GM19438 (cell line): ENCODE results near the gene PRKCH.

Experiments
- ATAC-seq: cut with Tn5 transposase; IDR thresholded peaks from one replicate; pipeline ENCODE4 v1.9.1; 2021; ENCODE audit warnings: low read depth; ENCODE audit not compliant: unreplicated experiment

The PRKCH gene

GRCh38 chr14:61321385-61322010 lies at the start of gene PRKCH:
TSS of gene PRKCH (plus strand) at chr14:61321579. CDS start at chr14:61322102, 523 bp downstream.
- ATAC-seq = peak; percentile 64

- no peak for ATAC-seq
Observed at GRCh38 chr14:61277232-61277631, 44.1 kb upstream of the PRKCH start.

DNA sequence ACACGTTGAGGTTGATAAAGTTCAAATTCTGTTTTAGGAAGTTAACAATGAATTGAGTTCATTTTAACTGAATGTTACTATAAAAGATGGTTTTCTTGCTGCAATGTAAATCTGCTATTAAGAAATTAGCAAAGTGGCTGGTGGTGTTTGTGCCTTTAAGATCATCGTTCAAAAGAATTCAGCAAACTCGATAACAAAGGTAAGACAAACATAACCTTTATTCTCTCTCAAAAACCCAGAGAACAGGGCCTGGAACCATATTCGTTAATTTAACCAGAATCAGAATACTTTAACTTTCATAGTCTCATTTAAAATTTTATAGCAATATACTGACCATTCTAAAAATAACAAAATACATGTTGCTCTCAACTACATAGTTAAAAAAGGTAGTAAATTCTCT lies 43.6 kb upstream of the PRKCH start:
- ATAC-seq = no peak

DNA sequence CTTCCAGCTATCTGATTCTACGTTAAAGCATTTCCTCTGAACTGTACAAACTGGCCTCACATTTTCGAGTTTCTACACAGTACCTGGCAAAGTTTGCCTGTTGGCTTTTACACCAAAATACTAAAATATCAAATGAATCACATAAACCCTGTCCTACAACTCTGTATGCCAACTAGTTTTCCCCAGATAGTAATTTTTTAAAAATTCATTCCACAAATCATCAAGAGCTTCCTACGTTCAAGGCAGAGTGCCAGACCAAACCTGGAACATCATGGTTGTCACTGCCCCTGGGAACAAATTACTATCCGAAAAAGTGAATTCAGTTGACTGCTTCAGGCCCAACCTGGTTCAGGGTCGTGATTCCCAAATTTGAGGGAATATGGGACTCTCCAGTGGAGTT lies 42.3 kb upstream of the PRKCH start:
- no peak for ATAC-seq

DNA sequence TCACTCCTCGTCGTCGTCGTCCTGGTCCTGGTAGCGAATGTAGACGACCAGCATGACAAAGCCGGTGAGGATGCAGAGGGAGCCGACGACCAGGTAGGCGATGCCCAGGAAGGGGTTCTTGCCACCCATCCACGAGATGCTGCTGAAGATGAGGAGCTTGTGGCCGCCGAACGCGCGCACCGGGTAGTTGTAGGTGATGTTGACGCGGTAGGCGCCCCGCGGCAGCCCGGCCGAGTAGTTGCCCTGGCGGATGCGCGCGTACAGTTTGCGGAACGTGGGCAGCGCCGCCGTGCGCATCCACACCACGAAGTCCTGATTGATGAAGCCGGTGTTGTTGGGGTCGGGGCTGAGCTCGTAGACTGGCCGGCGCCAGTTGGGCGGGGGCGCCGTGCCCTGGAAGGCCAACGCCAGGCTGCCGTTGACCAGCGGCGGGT lies 41.3 kb upstream of the PRKCH start:
- ATAC-seq = no peak

DNA sequence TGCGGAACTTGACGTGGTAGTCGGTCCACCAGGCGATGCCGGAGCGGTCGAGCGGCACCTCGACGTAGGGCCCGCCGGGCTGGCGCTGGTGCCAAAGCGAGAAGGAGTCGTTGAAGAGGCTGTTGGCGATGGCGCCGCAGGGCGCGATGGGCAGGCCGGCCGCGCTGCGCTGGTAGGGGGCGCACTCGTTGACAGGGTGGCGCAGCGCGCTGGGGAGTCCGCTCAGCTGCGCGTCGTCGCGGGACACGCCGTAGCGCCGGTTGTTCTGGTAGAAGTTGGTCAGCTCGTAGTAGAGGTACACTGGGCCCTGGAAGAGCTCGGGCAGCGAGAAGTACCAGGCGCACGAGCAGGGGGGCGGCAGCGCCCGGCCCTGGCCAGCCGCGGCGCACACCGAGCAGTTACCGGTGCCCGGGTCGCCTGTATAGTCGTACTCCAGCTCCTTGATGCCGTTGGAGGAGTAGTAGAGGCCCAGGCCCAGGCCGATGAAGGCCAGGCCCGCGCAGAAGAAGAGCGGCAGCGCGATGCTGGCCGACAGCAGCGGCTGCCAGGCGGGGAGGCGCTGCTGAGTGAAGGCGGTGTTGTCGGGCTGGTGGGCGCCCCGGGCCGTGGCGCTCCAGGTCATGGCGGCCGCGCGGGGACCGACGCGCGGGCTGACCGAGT lies 40.7 kb upstream of the PRKCH start:
- ATAC-seq = no peak

- ATAC-seq = no peak
Observed at GRCh38 chr14:61281186-61281947, 40.0 kb upstream of the PRKCH start, which contains the start of gene TMEM30B. TSS of gene TMEM30B (minus strand) at chr14:61281338. CDS start at chr14:61281147, 191 bp downstream.

DNA sequence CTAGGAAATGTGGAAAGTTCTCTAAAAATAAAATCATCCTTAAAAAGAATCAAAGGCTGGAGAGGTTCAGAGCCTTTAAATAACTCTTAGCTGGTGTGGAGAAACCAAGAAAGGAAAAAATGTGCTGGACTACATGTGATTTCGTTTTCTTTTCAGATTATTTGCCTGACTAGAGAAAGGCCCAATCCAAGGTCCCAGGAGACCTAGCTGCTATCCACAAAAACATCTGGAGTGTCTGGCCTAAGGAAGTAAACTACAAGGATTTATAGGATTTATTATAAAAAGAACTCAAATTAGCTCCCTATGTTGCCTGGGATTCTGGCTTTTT lies 39.5 kb upstream of the PRKCH start:
- no peak for ATAC-seq

GRCh38 chr14:61282746-61283145 lies 38.6 kb upstream of the PRKCH start:
- no peak for ATAC-seq

DNA sequence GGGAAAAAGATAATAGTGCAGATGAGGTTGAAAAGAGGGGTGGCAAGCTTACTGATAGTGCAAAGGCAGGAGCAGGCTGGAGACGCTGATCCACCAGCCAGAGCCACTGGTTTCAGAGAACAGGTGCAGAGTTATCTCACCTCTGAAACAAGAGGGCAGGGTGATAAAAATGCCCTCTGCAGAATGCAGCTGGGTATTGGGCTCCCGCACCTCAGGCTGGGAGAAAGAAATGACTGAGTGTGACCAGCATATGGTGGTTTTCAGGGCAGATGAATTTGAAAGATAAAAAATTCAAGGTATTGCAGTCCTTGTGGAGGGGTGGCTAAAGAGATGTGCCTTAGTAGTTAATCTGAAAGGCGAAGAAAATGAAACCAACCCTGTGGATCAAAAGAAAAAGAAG lies 37.4 kb upstream of the PRKCH start:
- ATAC-seq = no peak

GRCh38 chr14:61285364-61285763 lies 36.0 kb upstream of the PRKCH start:
- no peak for ATAC-seq

- no peak for ATAC-seq
Observed at GRCh38 chr14:61287196-61287595, 34.2 kb upstream of the PRKCH start.

DNA sequence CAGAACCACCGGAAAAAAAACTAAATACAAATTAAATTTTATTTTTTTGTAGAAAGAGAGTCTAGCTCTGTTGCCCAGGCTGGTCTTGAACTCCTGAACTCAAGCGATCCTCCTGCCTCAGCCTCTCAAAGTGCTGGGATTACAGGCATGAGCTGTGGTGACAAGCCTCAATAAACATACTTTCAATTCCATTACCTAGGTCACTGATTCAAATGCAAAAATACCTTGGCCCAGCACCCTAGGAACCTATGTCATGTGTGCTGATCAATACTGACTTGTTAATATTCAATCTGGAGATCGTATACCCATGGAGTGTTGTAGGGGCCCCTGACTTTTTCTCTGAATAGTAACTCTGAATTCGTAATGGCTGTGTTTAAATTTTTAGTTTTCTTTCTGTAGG lies 33.2 kb upstream of the PRKCH start:
- no peak for ATAC-seq

GRCh38 chr14:61288720-61289119 lies 32.7 kb upstream of the PRKCH start:
- ATAC-seq = no peak

DNA sequence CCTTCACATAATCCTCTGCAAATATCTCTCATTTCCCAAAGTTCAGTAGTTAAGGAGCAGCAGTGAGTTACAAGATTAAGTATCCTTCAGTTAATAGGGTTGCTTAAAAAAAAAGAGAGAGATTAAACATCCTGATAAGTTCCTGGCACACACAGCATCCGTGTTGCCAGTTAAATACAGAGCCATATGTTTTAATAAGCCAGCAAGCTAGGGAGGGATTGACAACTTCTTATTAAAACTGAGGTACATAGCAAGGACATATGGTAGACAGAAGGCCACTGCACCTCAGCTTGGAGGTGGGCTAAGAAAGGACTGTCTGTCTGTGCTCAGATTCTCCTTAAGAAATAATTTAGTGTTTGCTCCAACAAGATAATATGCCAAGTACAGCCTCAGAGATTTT lies 30.7 kb upstream of the PRKCH start:
- no peak for ATAC-seq

- ATAC-seq = no peak
Observed at GRCh38 chr14:61296151-61296550, 25.2 kb upstream of the PRKCH start.

- no peak for ATAC-seq
Observed at GRCh38 chr14:61296719-61297502, 24.5 kb upstream of the PRKCH start.

DNA sequence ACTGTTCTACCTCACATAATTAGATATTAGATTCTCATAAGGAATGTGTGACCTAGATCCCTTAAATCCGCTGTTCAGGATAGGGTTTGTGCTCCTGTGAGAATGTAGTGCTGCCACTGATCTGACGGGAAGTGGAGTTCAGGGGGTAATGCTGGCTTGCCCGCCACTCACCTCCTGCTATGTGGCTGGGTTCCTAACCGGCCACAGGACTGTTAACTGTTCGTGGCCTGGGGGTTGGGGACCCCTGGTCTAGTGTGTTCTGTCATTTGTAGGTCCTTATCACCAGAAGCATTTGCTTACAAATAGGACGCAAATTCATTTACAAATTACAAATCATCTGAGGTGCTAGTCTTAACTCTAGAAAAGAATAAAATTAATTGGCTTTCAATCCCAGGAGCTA lies 23.8 kb upstream of the PRKCH start:
- ATAC-seq = no peak

DNA sequence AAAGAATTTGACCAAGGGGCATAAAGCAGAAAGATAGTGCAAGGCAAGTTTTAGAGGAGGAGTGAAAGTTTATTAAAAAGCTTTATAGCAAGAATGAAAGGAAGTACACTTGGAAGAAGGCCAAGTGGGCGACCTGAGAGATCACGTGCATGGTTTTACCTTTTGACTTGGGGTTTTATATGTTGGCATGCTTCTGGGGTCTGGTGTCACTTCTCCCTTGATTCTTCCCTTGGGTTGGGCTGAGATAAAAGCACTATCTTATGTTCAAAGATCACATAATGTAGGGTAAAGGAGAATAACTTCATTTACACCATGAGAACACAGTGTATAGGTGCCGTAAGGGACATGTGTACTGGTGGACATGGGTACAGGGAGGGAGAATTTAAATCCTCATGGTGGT lies 22.6 kb upstream of the PRKCH start:
- ATAC-seq = no peak

DNA sequence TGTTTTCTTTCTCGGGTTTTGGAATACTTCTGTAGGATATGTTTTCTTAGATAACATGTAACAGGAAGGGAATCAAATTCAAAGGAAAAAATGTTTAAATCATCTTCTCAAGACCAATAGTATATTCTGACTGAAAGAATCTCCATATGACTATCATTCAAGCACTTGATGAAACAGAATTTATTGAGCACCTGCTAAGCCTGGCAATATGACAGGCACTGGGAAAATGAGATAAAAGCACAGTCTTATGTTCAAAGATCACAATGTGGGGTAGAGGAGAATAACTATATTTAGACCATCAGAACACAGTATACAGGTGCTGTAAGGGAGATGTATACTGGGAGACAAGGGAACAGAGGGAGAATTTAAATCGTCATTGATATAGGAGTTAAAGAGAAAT lies 21.2 kb upstream of the PRKCH start:
- no peak for ATAC-seq

- ATAC-seq = no peak
Observed at GRCh38 chr14:61300754-61301153, 20.6 kb upstream of the PRKCH start.
